GM12878 (cell line): ENCODE measurements around the gene EPDR1.
A peak's percentile ranks its signal among the peaks of the same experiment; 100 is the strongest.

Source experiments
- CTCF ChIP-seq, 3 experiments: IDR thresholded peaks in 2 of 3; conservative IDR thresholded peaks in 1 of 3; 2 replicates each; pipeline ENCODE4 v1.5.1; 2011; ENCODE audit warnings: low read depth in 3 of 3, low read length in 3 of 3, mild to moderate bottlenecking in 3 of 3, control low read depth in 2 of 3, moderate library complexity in 2 of 3, inconsistent platforms in 1 of 3, mixed read lengths in 1 of 3; ENCODE audit not compliant: control insufficient read depth in 2 of 3, insufficient read depth in 1 of 3; ENCODE audit errors: extremely low read depth in 1 of 3
- CUX1 ChIP-seq: IDR thresholded peaks from 2 replicates; pipeline ENCODE4 v1.6.1; 2012; ENCODE audit warnings: improper control_type of control experiment, low read depth, low read length; ENCODE audit not compliant: insufficient replicate concordance
- EP300 ChIP-seq, 2 experiments: fragments of 150-350 bp in 1 of 2; IDR thresholded peaks; 2 replicates each; pipeline ENCODE4 v1.6.1; 2011 to 2012; ENCODE audit warnings: low read depth in 2 of 2, low read length in 2 of 2, borderline replicate concordance in 1 of 2, improper control_type of control experiment in 1 of 2, inconsistent platforms in 1 of 2; ENCODE audit not compliant: control insufficient read depth in 1 of 2
- NRF1 ChIP-seq: conservative IDR thresholded peaks from 2 replicates; pipeline ENCODE4 v1.6.1; 2011; ENCODE audit warnings: mild to moderate bottlenecking, low read depth, low read length, improper control_type of control experiment

- TF ChIP-seq CTCF (IDR thresholded peaks at IDR 0.05 in 2 of 3, conservative IDR thresholded peaks at IDR 0.05 in 1 of 3; ENCODE audit: control insufficient read depth in 2 of 3, extremely low read depth in 1 of 3, insufficient read depth in 1 of 3, low read depth in 3 of 3, low read length in 3 of 3) (peak; percentile 72 to 74 (median 73)), EP300 (IDR thresholded peaks at IDR 0.05; ENCODE audit: borderline replicate concordance in 1 of 2, control insufficient read depth in 1 of 2, low read depth in 2 of 2, low read length in 2 of 2) (no peak), CUX1 (no peak), NRF1 (no peak)
These were observed 3.5 kb upstream of the EPDR1 start, which contains the start of gene SFRP4 for GRCh38 chr7:37916673-37917660.
